ENCODE measurements around the gene BBS9.

DNA sequence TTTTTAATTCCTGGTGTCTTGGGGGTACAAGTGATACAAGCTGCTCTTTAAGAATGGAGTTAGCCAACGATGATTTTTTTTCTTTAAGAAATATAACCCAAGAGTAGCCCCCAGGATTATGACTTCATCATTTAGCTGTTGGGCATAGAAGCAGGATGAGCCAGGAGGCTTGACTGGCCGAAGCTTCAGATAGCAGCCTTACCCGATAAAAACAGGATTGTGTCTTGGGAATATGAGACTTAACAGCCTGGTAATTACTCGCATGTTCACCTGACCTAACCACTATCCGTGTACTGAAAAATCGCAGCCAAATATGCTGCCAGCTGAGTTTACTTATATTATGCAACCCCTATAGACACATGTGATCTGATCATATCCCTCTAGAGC, 430.0 kb downstream of the BBS9 start:
- TF ChIP-seq POLR2A (IDR thresholded peaks at IDR 0.05; ENCODE audit: low read depth, low read length), result no peak
- TF ChIP-seq POLR2AphosphoS5 (IDR thresholded peaks at IDR 0.05; ENCODE audit: low read depth, low read length), result no peak
- TF ChIP-seq POU2F2 (IDR thresholded peaks at IDR 0.05; ENCODE audit: low read depth, low read length), result no peak
- no peak for TF ChIP-seq TAF1 (IDR thresholded peaks at IDR 0.05; ENCODE audit: low read depth, low read length)
- TF ChIP-seq SPI1 (IDR thresholded peaks at IDR 0.05; ENCODE audit: low read depth, low read length), result no peak
- no peak for TF ChIP-seq PAX5 (IDR thresholded peaks at IDR 0.05; ENCODE audit: insufficient read depth, low read length, severe bottlenecking)

Measured in GM12891 (cell line).